GM12878 (cell line): ENCODE results near the gene PPCS.

Experiments used
- ATF7 ChIP-seq: fragments of 450-650 bp; IDR thresholded peaks from 2 replicates; pipeline ENCODE4 v1.6.1; 2016; ENCODE audit warnings: low read depth, mild to moderate bottlenecking
- CTCF ChIP-seq, 3 experiments: IDR thresholded peaks in 2 of 3; conservative IDR thresholded peaks in 1 of 3; 2 replicates each; pipeline ENCODE4 v1.5.1; 2011; ENCODE audit warnings: low read depth in 3 of 3, low read length in 3 of 3, mild to moderate bottlenecking in 3 of 3, control low read depth in 2 of 3, moderate library complexity in 2 of 3, inconsistent platforms in 1 of 3, mixed read lengths in 1 of 3; ENCODE audit not compliant: control insufficient read depth in 2 of 3, insufficient read depth in 1 of 3; ENCODE audit errors: extremely low read depth in 1 of 3
- CUX1 ChIP-seq: IDR thresholded peaks from 2 replicates; pipeline ENCODE4 v1.6.1; 2012; ENCODE audit warnings: improper control_type of control experiment, low read depth, low read length; ENCODE audit not compliant: insufficient replicate concordance
- EP300 ChIP-seq, 2 experiments: fragments of 150-350 bp in 1 of 2; IDR thresholded peaks; 2 replicates each; pipeline ENCODE4 v1.6.1; 2011 to 2012; ENCODE audit warnings: low read depth in 2 of 2, low read length in 2 of 2, borderline replicate concordance in 1 of 2, improper control_type of control experiment in 1 of 2, inconsistent platforms in 1 of 2; ENCODE audit not compliant: control insufficient read depth in 1 of 2
- JUND ChIP-seq: IDR thresholded peaks from 2 replicates; pipeline ENCODE4 v1.6.1; 2012; ENCODE audit warnings: low read depth, mild to moderate bottlenecking, low read length, improper control_type of control experiment, moderate library complexity
- POLR2A ChIP-seq: IDR thresholded peaks from 2 replicates; pipeline ENCODE4 v1.6.1; 2011; ENCODE audit warnings: low read depth, mild to moderate bottlenecking, low read length
- POLR2AphosphoS5 ChIP-seq: IDR thresholded peaks from 2 replicates; pipeline ENCODE4 v1.6.1; 2011; ENCODE audit warnings: mild to moderate bottlenecking, low read length, inconsistent platforms
- SRF ChIP-seq, 2 experiments: IDR thresholded peaks; 2 replicates each; pipeline ENCODE4 v1.6.1; 2011; ENCODE audit warnings: low read depth in 2 of 2, low read length in 2 of 2, mild to moderate bottlenecking in 1 of 2, moderate library complexity in 1 of 2
- TCF12 ChIP-seq: IDR thresholded peaks from 2 replicates; pipeline ENCODE4 v1.6.1; 2011; ENCODE audit warnings: low read depth, mild to moderate bottlenecking, low read length
- USF1 ChIP-seq: IDR thresholded peaks from 2 replicates; pipeline ENCODE4 v1.6.1; 2011; ENCODE audit warnings: borderline replicate concordance, low read depth, mild to moderate bottlenecking, moderate library complexity, mixed read lengths, low read length; ENCODE audit not compliant: insufficient read depth; ENCODE audit errors: extremely low read length
- TF ChIP-seq, protein P1 (sequence below): fragments of 450-650 bp; IDR thresholded peaks from 2 replicates; pipeline ENCODE4 v1.6.1; 2017; ENCODE audit warnings: mild to moderate bottlenecking, moderate library complexity
- TF ChIP-seq, protein P2 (sequence below): fragments of 450-650 bp; IDR thresholded peaks from 2 replicates; pipeline ENCODE4 v1.6.1; 2017; ENCODE audit warnings: mild to moderate bottlenecking
- TF ChIP-seq, protein P3 (sequence below): IDR thresholded peaks from 2 replicates; pipeline ENCODE4 v1.6.1; 2011; ENCODE audit warnings: low read depth, low read length, improper control_type of control experiment, borderline replicate concordance

DNA sequence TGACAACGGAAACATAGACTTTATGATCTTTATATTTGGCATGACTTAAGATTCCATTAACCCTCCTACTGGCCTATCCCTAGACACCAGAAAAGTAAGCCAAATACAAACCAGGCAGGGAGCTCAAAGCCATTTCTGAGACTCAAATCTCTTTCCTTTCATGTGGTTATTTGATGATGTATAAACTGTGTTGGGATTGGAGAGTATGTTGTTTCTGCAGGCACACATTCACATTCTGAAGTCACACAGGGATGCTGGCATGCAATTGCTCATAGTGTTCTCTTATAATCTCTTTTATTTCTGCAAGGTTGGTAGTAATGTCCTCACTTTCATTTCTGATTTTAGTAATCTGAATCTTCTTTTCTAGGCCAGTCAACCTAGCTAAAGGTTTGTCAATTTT lies 6.3 kb upstream of the PPCS start:
- TF ChIP-seq POLR2A (no peak), USF1 (no peak), SRF (IDR thresholded peaks at IDR 0.05; ENCODE audit: low read depth in 2 of 2, low read length in 2 of 2) (no peak), POLR2AphosphoS5 (no peak), CTCF (IDR thresholded peaks at IDR 0.05 in 2 of 3, conservative IDR thresholded peaks at IDR 0.05 in 1 of 3; ENCODE audit: control insufficient read depth in 2 of 3, extremely low read depth in 1 of 3, insufficient read depth in 1 of 3, low read depth in 3 of 3, low read length in 3 of 3) (no peak), CUX1 (no peak), ATF7 (no peak), JUND (no peak), EP300 (IDR thresholded peaks at IDR 0.05; ENCODE audit: borderline replicate concordance in 1 of 2, control insufficient read depth in 1 of 2, low read depth in 2 of 2, low read length in 2 of 2) (no peak), TCF12 (no peak)
- TF ChIP-seq, protein P1, sequence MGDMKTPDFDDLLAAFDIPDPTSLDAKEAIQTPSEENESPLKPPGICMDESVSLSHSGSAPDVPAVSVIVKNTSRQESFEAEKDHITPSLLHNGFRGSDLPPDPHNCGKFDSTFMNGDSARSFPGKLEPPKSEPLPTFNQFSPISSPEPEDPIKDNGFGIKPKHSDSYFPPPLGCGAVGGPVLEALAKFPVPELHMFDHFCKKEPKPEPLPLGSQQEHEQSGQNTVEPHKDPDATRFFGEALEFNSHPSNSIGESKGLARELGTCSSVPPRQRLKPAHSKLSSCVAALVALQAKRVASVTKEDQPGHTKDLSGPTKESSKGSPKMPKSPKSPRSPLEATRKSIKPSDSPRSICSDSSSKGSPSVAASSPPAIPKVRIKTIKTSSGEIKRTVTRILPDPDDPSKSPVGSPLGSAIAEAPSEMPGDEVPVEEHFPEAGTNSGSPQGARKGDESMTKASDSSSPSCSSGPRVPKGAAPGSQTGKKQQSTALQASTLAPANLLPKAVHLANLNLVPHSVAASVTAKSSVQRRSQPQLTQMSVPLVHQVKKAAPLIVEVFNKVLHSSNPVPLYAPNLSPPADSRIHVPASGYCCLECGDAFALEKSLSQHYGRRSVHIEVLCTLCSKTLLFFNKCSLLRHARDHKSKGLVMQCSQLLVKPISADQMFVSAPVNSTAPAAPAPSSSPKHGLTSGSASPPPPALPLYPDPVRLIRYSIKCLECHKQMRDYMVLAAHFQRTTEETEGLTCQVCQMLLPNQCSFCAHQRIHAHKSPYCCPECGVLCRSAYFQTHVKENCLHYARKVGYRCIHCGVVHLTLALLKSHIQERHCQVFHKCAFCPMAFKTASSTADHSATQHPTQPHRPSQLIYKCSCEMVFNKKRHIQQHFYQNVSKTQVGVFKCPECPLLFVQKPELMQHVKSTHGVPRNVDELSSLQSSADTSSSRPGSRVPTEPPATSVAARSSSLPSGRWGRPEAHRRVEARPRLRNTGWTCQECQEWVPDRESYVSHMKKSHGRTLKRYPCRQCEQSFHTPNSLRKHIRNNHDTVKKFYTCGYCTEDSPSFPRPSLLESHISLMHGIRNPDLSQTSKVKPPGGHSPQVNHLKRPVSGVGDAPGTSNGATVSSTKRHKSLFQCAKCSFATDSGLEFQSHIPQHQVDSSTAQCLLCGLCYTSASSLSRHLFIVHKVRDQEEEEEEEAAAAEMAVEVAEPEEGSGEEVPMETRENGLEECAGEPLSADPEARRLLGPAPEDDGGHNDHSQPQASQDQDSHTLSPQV = no peak
- TF ChIP-seq, protein P2, sequence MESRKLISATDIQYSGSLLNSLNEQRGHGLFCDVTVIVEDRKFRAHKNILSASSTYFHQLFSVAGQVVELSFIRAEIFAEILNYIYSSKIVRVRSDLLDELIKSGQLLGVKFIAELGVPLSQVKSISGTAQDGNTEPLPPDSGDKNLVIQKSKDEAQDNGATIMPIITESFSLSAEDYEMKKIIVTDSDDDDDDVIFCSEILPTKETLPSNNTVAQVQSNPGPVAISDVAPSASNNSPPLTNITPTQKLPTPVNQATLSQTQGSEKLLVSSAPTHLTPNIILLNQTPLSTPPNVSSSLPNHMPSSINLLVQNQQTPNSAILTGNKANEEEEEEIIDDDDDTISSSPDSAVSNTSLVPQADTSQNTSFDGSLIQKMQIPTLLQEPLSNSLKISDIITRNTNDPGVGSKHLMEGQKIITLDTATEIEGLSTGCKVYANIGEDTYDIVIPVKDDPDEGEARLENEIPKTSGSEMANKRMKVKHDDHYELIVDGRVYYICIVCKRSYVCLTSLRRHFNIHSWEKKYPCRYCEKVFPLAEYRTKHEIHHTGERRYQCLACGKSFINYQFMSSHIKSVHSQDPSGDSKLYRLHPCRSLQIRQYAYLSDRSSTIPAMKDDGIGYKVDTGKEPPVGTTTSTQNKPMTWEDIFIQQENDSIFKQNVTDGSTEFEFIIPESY = no peak
- TF ChIP-seq, protein P3, sequence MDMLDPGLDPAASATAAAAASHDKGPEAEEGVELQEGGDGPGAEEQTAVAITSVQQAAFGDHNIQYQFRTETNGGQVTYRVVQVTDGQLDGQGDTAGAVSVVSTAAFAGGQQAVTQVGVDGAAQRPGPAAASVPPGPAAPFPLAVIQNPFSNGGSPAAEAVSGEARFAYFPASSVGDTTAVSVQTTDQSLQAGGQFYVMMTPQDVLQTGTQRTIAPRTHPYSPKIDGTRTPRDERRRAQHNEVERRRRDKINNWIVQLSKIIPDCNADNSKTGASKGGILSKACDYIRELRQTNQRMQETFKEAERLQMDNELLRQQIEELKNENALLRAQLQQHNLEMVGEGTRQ = no peak
